ENCODE measurements around the gene HDAC4. TPM values are rescaled to one million over a fixed set of nuclear protein-coding genes. Genes with fewer than 3 reads are reported as not detected.

Gene HDAC4
- total RNA-seq, 4 donors from 2014 or later, result 24.8 to 82.9 (median 41.3) TPM

DNA sequence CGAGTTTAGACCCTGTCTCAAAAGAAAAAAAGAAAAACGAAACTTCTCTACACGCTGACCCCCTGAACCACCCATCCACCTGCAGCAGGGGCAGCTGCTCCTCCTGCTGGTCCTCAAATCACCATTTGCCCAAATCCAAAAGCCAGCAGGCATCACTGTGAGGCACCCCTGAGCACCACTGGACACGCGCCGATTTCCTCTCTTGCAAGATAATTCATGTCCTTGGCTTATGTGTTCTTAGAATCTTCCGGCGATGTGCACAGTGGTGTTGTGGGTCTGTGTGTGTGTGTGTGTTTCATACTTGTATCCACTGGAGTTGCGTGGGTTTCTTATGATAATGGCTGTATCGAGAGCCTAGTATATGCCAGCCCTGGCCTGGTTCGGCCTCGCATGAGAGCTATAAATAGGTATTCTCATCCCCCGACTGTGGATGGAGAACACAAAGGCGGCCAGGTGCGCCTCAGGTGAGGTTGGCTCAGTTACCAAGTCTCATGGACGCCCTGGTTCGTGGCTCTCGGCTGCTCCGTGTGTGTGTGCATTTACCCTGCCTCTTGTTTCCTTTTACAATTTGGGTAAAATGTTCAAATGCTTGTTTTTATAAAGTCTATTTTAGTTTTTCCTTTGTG lies 235.5 kb downstream of the HDAC4 start:
- TF ChIP-seq, protein P1, sequence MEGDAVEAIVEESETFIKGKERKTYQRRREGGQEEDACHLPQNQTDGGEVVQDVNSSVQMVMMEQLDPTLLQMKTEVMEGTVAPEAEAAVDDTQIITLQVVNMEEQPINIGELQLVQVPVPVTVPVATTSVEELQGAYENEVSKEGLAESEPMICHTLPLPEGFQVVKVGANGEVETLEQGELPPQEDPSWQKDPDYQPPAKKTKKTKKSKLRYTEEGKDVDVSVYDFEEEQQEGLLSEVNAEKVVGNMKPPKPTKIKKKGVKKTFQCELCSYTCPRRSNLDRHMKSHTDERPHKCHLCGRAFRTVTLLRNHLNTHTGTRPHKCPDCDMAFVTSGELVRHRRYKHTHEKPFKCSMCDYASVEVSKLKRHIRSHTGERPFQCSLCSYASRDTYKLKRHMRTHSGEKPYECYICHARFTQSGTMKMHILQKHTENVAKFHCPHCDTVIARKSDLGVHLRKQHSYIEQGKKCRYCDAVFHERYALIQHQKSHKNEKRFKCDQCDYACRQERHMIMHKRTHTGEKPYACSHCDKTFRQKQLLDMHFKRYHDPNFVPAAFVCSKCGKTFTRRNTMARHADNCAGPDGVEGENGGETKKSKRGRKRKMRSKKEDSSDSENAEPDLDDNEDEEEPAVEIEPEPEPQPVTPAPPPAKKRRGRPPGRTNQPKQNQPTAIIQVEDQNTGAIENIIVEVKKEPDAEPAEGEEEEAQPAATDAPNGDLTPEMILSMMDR (IDR thresholded peaks at IDR 0.05; ENCODE audit: low read depth), result no peak

- TF ChIP-seq, protein P1 (IDR thresholded peaks at IDR 0.05; ENCODE audit: low read depth), result no peak
Measured at GRCh38 chr2:239164335-239164871, 236.4 kb downstream of the HDAC4 start.

- TF ChIP-seq, protein P1 (IDR thresholded peaks at IDR 0.05; ENCODE audit: low read depth), result no peak
Measured at GRCh38 chr2:239163688-239164334, 237.0 kb downstream of the HDAC4 start.

GRCh38 chr2:239162976-239163687 lies 237.7 kb downstream of the HDAC4 start:
- TF ChIP-seq, protein P1 (IDR thresholded peaks at IDR 0.05; ENCODE audit: low read depth), result no peak

DNA sequence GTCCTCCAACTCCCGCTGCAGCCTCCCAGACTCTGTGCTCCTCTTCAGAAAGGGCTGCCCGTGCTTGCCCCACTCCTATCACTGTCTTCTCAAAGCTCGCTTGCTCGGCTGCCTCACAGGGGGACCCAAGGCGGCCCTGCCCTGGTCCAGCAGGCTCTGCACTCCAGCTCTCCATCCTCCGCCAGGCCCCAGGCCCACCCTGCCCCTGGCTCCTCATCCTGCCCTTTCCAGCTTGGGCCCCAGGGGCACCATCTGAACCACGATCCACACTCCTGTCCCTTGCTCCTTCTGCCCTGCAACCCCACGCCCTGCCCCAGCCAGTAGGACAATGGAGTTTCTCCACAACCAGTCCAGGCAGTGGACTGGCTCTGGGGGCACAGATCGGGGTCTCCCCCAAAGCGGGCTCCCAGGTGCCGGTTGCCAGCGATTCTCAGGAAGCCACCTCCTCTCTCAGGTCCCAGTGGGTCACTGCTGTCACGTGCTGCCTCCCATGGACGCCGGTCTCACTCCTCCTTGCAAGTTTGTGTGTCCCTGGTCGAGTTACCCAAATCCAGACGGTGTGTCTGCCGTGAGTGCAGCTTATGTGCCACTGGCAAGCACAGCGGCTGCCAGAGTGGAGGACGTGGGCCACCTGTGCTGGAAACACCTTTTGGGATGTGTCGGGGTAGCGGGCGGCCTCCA lies 238.5 kb downstream of the HDAC4 start:
- TF ChIP-seq, protein P1 (IDR thresholded peaks at IDR 0.05; ENCODE audit: low read depth), result no peak

- TF ChIP-seq, protein P1 (IDR thresholded peaks at IDR 0.05; ENCODE audit: low read depth), result no peak
Measured at GRCh38 chr2:239161711-239162140, 239.1 kb downstream of the HDAC4 start.

Data from subcutaneous adipose tissue (tissue), 4 donors.